ENCODE data around the gene EBLN1. TPM values are rescaled to one million over a fixed set of nuclear protein-coding genes. Genes with fewer than 3 reads are reported as not detected.

Gene EBLN1
- total and polyA plus RNA-seq, 2 of the 8 experiments (the other 6 are each of a cell fraction or from before 2014, with no cell fraction given): not detected

DNA sequence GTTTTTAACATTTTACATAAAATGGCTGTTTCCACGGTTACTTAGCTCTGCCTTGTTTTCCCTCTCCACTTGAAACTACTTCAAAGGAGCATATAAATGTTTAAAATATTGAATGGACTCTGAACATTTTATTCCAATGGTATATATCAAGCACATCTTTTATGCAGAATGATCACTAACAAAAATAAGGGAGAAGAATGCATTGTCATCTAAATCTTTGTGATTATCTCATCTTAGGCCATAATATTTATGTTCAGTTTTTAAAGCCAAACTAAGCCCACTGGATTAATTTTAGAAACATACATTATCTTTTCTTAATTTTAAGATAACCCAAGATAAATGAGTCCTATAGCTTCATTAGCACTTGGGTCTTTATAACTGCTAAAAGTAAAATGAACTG, 13.4 kb upstream of the EBLN1 start:
- ChIA-PET CTCF (ENCODE audit: partially characterized antibody) (interaction anchor here (0.6 to 3.3 kb wide), 2 partner anchors 13 to 238 kb away, joined by 4 to 20 read pairs; no protein-coding TSS in a partner anchor), POLR2A (ENCODE audit: partially characterized antibody) (no interaction called here)
- H3K56ac ChIP-seq (replicated peaks; ENCODE audit: insufficient read length, low read depth, low read length): no peak overlapping the region
- no peak overlapping the region for H3K4me3 ChIP-seq (ENCODE audit: extremely low read depth in 1 of 4, insufficient read depth in 2 of 4, low read depth in 3 of 4, low read length in 4 of 4)
- H2BK12ac ChIP-seq (ENCODE audit: low read depth, low read length): no peak overlapping the region
- no peak overlapping the region for H2AK5ac ChIP-seq (ENCODE audit: low read depth, low read length)
- no peak overlapping the region for H3K18ac ChIP-seq (ENCODE audit: extremely low read depth, low read length)
- H3K4ac ChIP-seq (replicated peaks; ENCODE audit: insufficient read length, low read depth, low read length): no peak overlapping the region
- no peak overlapping the region for H3K27ac ChIP-seq (ENCODE audit: low read depth, low read length)
- no peaks in the 10 kb centered on the region for H3K36me3 ChIP-seq (ENCODE audit: control insufficient read depth in 2 of 4, insufficient read depth in 4 of 4, low read length in 3 of 4)
- no peaks in the 10 kb centered on the region for H3K79me1 ChIP-seq (ENCODE audit: low read depth, low read length)
- no peak overlapping the region for H3K14ac ChIP-seq (ENCODE audit: insufficient read length)
- no peak overlapping the region for H2BK5ac ChIP-seq (ENCODE audit: low read depth, low read length)
- H3K23me2 ChIP-seq (ENCODE audit: low read depth, low read length): no peaks in the 10 kb centered on the region; the same call in 1 of the 2 replicates
- FAIRE-seq (no peak), DNase-seq (ENCODE audit: low read depth in 1 of 2, low spot score in 2 of 2) (no peak)
- peaks cover 0 to 2% (median 0%) of the 10 kb centered on the region in 4 experiments; a peak in 1 of 7 replicates for H3K27me3 ChIP-seq (replicated peaks in 1 of 4; ENCODE audit: control insufficient read depth in 3 of 4, extremely low read depth in 1 of 4, insufficient read depth in 3 of 4, low read length in 3 of 4)
- peak overlapping the region in 1 of 2 experiments; percentile 66; a peak in 1 of 4 replicates for H3K4me2 ChIP-seq (ENCODE audit: insufficient read depth in 1 of 2, low read depth in 2 of 2, low read length in 2 of 2)
- H2BK15ac ChIP-seq (ENCODE audit: low read length): no peak overlapping the region
- H3K79me2 ChIP-seq (ENCODE audit: control insufficient read depth in 1 of 2, insufficient read depth in 2 of 2, low read length in 2 of 2): no peaks in the 10 kb centered on the region
- H3K4me1 ChIP-seq (replicated peaks in 1 of 4; ENCODE audit: control insufficient read depth in 3 of 4, insufficient read depth in 4 of 4, low read length in 3 of 4): no peaks in the 10 kb centered on the region
- H2AFZ ChIP-seq (ENCODE audit: low read length): no peak overlapping the region
- H3K9ac ChIP-seq (replicated peaks in 1 of 4; ENCODE audit: extremely low read depth in 1 of 4, low read depth in 3 of 4, low read length in 3 of 4): no peak overlapping the region
- no peaks in the 10 kb centered on the region for H4K20me1 ChIP-seq (replicated peaks in 1 of 2; ENCODE audit: control insufficient read depth in 1 of 2, insufficient read depth in 2 of 2, low read length in 2 of 2)
- H2BK120ac ChIP-seq (replicated peaks; ENCODE audit: low read depth, low read length): no peak overlapping the region
- no peak overlapping the region for H4K8ac ChIP-seq (ENCODE audit: extremely low read depth, insufficient read depth, low read length)
- no peak overlapping the region for H4K91ac ChIP-seq (replicated peaks; ENCODE audit: insufficient read length, low read length)
- no peaks in the 10 kb centered on the region for H3K9me3 ChIP-seq (ENCODE audit: insufficient read depth in 2 of 2, low read depth in 1 of 2, low read length in 1 of 2)
- H3K23ac ChIP-seq (ENCODE audit: insufficient read length): no peak overlapping the region
- H4K5ac ChIP-seq (ENCODE audit: insufficient read length, low read depth, low read length): no peak overlapping the region
- 100% methylated on average over 1 of the region's 1 CpG; no CpG with 5 or more reads in 1 of the 2 experiments for WGBS, 2 experiments (ENCODE audit: extremely low coverage in 1 of 2, insufficient coverage in 1 of 2, insufficient read length in 1 of 2, insufficient replicate concordance in 2 of 2, low coverage in 1 of 2, low lambda C conversion rate in 2 of 2, missing lambda C conversion rate in 1 of 2)
- H2BK20ac ChIP-seq (ENCODE audit: low read length): no peak overlapping the region
- TF ChIP-seq JUND (IDR thresholded peaks at IDR 0.05; ENCODE audit: low read length): no peak
- TF ChIP-seq SRF (IDR thresholded peaks at IDR 0.05; ENCODE audit: low read depth, low read length): no peak
- TF ChIP-seq CREB1 (IDR thresholded peaks at IDR 0.05): no peak
- no peak for TF ChIP-seq NRF1 (IDR thresholded peaks at IDR 0.05; ENCODE audit: low read depth, low read length)
- TF ChIP-seq SIN3A (conservative IDR thresholded peaks at IDR 0.05 in 1 of 2, IDR thresholded peaks at IDR 0.05 in 1 of 2; ENCODE audit: low read depth in 1 of 2, low read length in 2 of 2): no peak
- TF ChIP-seq FOSL1 (IDR thresholded peaks at IDR 0.05; ENCODE audit: insufficient read depth, low read depth, low read length): no peak
- no peak for TF ChIP-seq HDAC2 (IDR thresholded peaks at IDR 0.05; ENCODE audit: borderline replicate concordance in 1 of 2, low read depth in 2 of 2, low read length in 2 of 2)
- TF ChIP-seq USF2 (IDR thresholded peaks at IDR 0.05; ENCODE audit: low read length): no peak
- no peak for TF ChIP-seq PHF8 (conservative IDR thresholded peaks at IDR 0.05; ENCODE audit: low read depth, low read length)
- no peak for TF ChIP-seq TBP (IDR thresholded peaks at IDR 0.05; ENCODE audit: low read depth, low read length)

Data from H1 (cell line).